Bronchial epithelial cell (primary cell): ENCODE data around the gene ZNF319. TPM values are rescaled to one million over a fixed set of nuclear protein-coding genes. Genes with fewer than 3 reads are reported as not detected.
A peak's percentile ranks its signal among the peaks of the same experiment; 100 is the strongest.

Experiments used
- DNase-seq: peaks from one replicate; pipeline ENCODE4 v3.0.0-alpha.2; 2010; ENCODE audit warnings: low read depth
- FAIRE-seq: peaks from 2 replicates; lab custom pipeline; 2011; peaks lifted over from hg19 to GRCh38; lab: Jason Lieb, UNC
- H3K27me3 ChIP-seq: 2 replicates; pipeline ENCODE4 v1.5.1; 2011; ENCODE audit warnings: low read length; ENCODE audit not compliant: control insufficient read depth, insufficient read depth
- H3K36me3 ChIP-seq: 2 replicates; pipeline ENCODE4 v1.5.1; 2011; ENCODE audit warnings: low read length; ENCODE audit not compliant: control insufficient read depth, insufficient read depth
- H3K4me3 ChIP-seq: 2 replicates; pipeline ENCODE4 v1.5.1; 2011; ENCODE audit warnings: mild to moderate bottlenecking, low read depth, low read length, control low read depth
- CTCF ChIP-seq: IDR thresholded peaks from 2 replicates; pipeline ENCODE4 v1.5.1; 2011; ENCODE audit warnings: mild to moderate bottlenecking, moderate library complexity, low read length, control low read depth, inconsistent platforms; ENCODE audit not compliant: insufficient read depth, severe bottlenecking
- total RNA-seq: library from RNA; depleted of rRNA; stranded (reverse); fragments of >200 nt; gene quantifications from 2 replicates; pipeline ENCODE4 v1.2.1, GENCODE V29; 2014

The ZNF319 gene
- total RNA-seq, 1 donor from 2014 or later, result 2.4 TPM

GRCh38 chr16:57998486-57998885 lies 2.0 kb downstream of the ZNF319 start:
- no peak for TF ChIP-seq CTCF
- no peak for FAIRE-seq
- no peak overlapping the region for H3K4me3 ChIP-seq

GRCh38 chr16:57997528-57998265 lies 2.8 kb downstream of the ZNF319 start:
- FAIRE-seq (no peak), DNase-seq (no peak)
- TF ChIP-seq CTCF, result no peak
- Histone ChIP-seq H3K4me3 (no peak overlapping the region), H3K36me3 (peaks cover 23% of the 10 kb centered on the region), H3K27me3 (no peaks in the 10 kb centered on the region)

More at GRCh38 chr16:57998486-57998885, 2.0 kb downstream of the ZNF319 start:
- peak; percentile 78 for DNase-seq
- Histone ChIP-seq H3K36me3 (peaks cover 26% of the 10 kb centered on the region), H3K27me3 (no peaks in the 10 kb centered on the region)

GRCh38 chr16:57997176-57997527 lies 3.3 kb downstream of the ZNF319 start:
- no peak overlapping the region for H3K4me3 ChIP-seq
- H3K36me3 ChIP-seq, result peaks cover 23% of the 10 kb centered on the region
- no peak for TF ChIP-seq CTCF
- no peaks in the 10 kb centered on the region for H3K27me3 ChIP-seq
- DNase-seq (no peak), FAIRE-seq (no peak)

GRCh38 chr16:57996406-57997175 lies 3.9 kb downstream of the ZNF319 start:
- TF ChIP-seq CTCF, result no peak
- H3K4me3 ChIP-seq, result no peak overlapping the region
- peaks cover 23% of the 10 kb centered on the region for H3K36me3 ChIP-seq
- DNase-seq (no peak), FAIRE-seq (no peak)
- no peaks in the 10 kb centered on the region for H3K27me3 ChIP-seq

GRCh38 chr16:57995721-57996405 lies 4.6 kb downstream of the ZNF319 start:
- no peak overlapping the region for H3K4me3 ChIP-seq
- peaks cover 23% of the 10 kb centered on the region for H3K36me3 ChIP-seq
- DNase-seq (no peak), FAIRE-seq (no peak)
- TF ChIP-seq CTCF, result no peak
- no peaks in the 10 kb centered on the region for H3K27me3 ChIP-seq
